HL-60 (cell line): ENCODE data around the gene ECEL1.

Experiments
- POLR2AphosphoS5 ChIP-seq: IDR thresholded peaks from 2 replicates; pipeline ENCODE4 v1.6.1; 2012; ENCODE audit warnings: low read depth
- SPI1 ChIP-seq: IDR thresholded peaks from 2 replicates; pipeline ENCODE4 v1.6.1; 2012; ENCODE audit warnings: low read depth, mild to moderate bottlenecking, borderline replicate concordance
- TF ChIP-seq, protein P1 (sequence below): IDR thresholded peaks from one replicate; pipeline ENCODE4 v1.5.1; 2011; ENCODE audit warnings: low read length, control low read depth, inconsistent platforms; ENCODE audit not compliant: insufficient read depth

DNA sequence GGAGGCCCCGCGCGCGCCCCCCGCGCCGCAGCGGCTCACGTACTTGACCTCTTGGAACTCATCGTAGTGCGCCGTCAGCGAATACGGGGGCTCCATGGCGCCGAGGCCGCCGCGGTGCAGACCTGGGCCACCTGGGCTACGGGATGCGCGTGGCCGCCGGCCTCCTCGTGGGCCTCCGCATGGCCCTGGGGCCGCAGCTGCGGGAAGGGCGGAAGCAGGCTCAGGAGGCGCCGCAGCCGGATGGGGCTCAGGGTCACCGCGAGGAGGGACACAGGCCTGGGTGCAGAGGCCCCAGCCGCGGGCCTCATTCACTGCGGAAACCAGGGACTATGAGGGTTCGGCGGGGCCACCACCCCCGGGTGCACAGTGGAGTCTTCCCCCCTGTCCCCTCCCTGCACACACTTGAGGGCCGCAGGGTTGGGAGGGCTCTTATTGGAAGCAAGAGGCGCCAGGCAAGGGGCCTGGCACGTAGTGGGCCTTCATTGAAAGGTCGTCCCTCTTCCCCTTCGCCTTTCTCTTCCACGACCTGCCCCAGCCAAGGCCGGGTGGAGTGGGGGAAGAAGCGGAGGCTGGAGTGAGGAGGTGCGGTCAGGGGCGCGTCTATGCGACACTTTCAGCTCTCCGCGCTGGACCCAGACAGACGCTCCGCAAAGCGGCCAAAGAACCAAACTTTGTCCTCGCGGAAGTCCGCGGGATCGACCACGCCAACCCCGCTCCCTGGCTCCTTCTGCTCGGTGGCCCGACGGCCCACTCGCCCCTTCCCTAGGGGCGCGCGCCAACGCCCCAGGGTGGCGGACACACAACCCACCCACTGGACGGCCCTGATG is 863 bp downstream of the ECEL1 start:
- TF ChIP-seq, protein P1, sequence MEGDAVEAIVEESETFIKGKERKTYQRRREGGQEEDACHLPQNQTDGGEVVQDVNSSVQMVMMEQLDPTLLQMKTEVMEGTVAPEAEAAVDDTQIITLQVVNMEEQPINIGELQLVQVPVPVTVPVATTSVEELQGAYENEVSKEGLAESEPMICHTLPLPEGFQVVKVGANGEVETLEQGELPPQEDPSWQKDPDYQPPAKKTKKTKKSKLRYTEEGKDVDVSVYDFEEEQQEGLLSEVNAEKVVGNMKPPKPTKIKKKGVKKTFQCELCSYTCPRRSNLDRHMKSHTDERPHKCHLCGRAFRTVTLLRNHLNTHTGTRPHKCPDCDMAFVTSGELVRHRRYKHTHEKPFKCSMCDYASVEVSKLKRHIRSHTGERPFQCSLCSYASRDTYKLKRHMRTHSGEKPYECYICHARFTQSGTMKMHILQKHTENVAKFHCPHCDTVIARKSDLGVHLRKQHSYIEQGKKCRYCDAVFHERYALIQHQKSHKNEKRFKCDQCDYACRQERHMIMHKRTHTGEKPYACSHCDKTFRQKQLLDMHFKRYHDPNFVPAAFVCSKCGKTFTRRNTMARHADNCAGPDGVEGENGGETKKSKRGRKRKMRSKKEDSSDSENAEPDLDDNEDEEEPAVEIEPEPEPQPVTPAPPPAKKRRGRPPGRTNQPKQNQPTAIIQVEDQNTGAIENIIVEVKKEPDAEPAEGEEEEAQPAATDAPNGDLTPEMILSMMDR, result no peak
- TF ChIP-seq SPI1 (no peak), POLR2AphosphoS5 (no peak)
